ENCODE measurements around the gene TFDP1.

GRCh38 chr13:113550453-113550852, 34.1 kb upstream of the TFDP1 start:
- TF ChIP-seq, protein P1, sequence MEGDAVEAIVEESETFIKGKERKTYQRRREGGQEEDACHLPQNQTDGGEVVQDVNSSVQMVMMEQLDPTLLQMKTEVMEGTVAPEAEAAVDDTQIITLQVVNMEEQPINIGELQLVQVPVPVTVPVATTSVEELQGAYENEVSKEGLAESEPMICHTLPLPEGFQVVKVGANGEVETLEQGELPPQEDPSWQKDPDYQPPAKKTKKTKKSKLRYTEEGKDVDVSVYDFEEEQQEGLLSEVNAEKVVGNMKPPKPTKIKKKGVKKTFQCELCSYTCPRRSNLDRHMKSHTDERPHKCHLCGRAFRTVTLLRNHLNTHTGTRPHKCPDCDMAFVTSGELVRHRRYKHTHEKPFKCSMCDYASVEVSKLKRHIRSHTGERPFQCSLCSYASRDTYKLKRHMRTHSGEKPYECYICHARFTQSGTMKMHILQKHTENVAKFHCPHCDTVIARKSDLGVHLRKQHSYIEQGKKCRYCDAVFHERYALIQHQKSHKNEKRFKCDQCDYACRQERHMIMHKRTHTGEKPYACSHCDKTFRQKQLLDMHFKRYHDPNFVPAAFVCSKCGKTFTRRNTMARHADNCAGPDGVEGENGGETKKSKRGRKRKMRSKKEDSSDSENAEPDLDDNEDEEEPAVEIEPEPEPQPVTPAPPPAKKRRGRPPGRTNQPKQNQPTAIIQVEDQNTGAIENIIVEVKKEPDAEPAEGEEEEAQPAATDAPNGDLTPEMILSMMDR (IDR thresholded peaks at IDR 0.05): no peak
- TF ChIP-seq POLR2A (IDR thresholded peaks at IDR 0.05) (no peak), POLR2AphosphoS5 (IDR thresholded peaks at IDR 0.05) (no peak), EP300 (IDR thresholded peaks at IDR 0.05) (no peak)

All from gastroesophageal sphincter (tissue), 3 donors.